ENCODE results near the gene ETFRF1. TPM values are rescaled to one million over a fixed set of nuclear protein-coding genes. Genes with fewer than 3 reads are reported as not detected.

Gene ETFRF1
- total RNA-seq, 1 experiment from 2014 or later: 5.9 TPM

DNA sequence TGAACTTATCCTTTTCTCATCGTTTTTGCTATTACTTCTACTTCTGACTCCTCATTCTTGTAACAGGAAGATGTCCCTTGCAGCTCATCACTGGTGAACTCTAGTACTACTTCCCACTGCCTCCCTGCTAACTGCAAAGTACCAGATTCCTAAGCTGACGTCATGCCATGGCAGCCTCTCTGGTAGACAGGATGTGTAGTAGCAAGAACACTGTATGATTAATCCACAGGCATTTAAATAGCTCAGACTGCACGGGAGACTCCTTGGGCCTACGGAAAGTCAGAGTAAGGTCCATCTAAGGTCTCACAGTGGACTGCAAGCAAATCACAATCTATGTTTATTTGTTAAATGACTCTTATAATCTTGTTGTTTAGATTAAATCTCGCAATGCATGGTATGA is 43.6 kb upstream of the ETFRF1 start:
- no peaks in the 10 kb centered on the region for H3K9me3 Mint-ChIP-seq
- H3K27ac Mint-ChIP-seq: peak overlapping the region; percentile 5
- CTCF ChIA-PET: interaction anchor here (0.9 kb wide), 1 partner anchor 16 kb away, joined by 3 read pairs; no protein-coding TSS in a partner anchor
- no peak for DNase-seq (ENCODE audit: low spot score)
- TF ChIP-seq ZMAT4 (CRISPR knock-in tag; IDR thresholded peaks at IDR 0.05): no peak
- no peak for TF ChIP-seq IRF2 (CRISPR knock-in tag; IDR thresholded peaks at IDR 0.05; ENCODE audit: borderline replicate concordance, low read depth)
- TF ChIP-seq CBFB (CRISPR knock-in tag; IDR thresholded peaks at IDR 0.05; ENCODE audit: low read depth): no peak
- TF ChIP-seq TP53 (CRISPR knock-in tag; IDR thresholded peaks at IDR 0.05): no peak
- TF ChIP-seq, protein P1, sequence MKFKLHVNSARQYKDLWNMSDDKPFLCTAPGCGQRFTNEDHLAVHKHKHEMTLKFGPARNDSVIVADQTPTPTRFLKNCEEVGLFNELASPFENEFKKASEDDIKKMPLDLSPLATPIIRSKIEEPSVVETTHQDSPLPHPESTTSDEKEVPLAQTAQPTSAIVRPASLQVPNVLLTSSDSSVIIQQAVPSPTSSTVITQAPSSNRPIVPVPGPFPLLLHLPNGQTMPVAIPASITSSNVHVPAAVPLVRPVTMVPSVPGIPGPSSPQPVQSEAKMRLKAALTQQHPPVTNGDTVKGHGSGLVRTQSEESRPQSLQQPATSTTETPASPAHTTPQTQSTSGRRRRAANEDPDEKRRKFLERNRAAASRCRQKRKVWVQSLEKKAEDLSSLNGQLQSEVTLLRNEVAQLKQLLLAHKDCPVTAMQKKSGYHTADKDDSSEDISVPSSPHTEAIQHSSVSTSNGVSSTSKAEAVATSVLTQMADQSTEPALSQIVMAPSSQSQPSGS (CRISPR knock-in tag; IDR thresholded peaks at IDR 0.05; ENCODE audit: borderline replicate concordance, low read depth): no peak
- TF ChIP-seq, protein P2, sequence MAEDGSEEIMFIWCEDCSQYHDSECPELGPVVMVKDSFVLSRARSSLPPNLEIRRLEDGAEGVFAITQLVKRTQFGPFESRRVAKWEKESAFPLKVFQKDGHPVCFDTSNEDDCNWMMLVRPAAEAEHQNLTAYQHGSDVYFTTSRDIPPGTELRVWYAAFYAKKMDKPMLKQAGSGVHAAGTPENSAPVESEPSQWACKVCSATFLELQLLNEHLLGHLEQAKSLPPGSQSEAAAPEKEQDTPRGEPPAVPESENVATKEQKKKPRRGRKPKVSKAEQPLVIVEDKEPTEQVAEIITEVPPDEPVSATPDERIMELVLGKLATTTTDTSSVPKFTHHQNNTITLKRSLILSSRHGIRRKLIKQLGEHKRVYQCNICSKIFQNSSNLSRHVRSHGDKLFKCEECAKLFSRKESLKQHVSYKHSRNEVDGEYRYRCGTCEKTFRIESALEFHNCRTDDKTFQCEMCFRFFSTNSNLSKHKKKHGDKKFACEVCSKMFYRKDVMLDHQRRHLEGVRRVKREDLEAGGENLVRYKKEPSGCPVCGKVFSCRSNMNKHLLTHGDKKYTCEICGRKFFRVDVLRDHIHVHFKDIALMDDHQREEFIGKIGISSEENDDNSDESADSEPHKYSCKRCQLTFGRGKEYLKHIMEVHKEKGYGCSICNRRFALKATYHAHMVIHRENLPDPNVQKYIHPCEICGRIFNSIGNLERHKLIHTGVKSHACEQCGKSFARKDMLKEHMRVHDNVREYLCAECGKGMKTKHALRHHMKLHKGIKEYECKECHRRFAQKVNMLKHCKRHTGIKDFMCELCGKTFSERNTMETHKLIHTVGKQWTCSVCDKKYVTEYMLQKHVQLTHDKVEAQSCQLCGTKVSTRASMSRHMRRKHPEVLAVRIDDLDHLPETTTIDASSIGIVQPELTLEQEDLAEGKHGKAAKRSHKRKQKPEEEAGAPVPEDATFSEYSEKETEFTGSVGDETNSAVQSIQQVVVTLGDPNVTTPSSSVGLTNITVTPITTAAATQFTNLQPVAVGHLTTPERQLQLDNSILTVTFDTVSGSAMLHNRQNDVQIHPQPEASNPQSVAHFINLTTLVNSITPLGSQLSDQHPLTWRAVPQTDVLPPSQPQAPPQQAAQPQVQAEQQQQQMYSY (CRISPR knock-in tag; IDR thresholded peaks at IDR 0.05): no peak
- TF ChIP-seq, protein P3, sequence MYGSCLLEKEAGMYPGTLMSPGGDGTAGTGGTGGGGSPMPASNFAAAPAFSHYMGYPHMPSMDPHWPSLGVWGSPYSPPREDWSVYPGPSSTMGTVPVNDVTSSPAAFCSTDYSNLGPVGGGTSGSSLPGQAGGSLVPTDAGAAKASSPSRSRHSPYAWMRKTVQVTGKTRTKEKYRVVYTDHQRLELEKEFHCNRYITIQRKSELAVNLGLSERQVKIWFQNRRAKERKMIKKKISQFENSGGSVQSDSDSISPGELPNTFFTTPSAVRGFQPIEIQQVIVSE (CRISPR knock-in tag; IDR thresholded peaks at IDR 0.05; ENCODE audit: borderline replicate concordance): no peak
- no peak for TF ChIP-seq ATF1 (CRISPR knock-in tag; IDR thresholded peaks at IDR 0.05)
- no peak for TF ChIP-seq GRHL2 (CRISPR knock-in tag; IDR thresholded peaks at IDR 0.05; ENCODE audit: insufficient replicate concordance, severe bottlenecking)
- TF ChIP-seq NFE2L1 (CRISPR knock-in tag; IDR thresholded peaks at IDR 0.05): no peak
- TF ChIP-seq, protein P4, sequence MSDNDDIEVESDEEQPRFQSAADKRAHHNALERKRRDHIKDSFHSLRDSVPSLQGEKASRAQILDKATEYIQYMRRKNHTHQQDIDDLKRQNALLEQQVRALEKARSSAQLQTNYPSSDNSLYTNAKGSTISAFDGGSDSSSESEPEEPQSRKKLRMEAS (CRISPR knock-in tag; IDR thresholded peaks at IDR 0.05): no peak
- no peak for TF ChIP-seq SMAD3 (CRISPR knock-in tag; IDR thresholded peaks at IDR 0.05; ENCODE audit: borderline replicate concordance)
- TF ChIP-seq ZNF671 (CRISPR knock-in tag; IDR thresholded peaks at IDR 0.05): no peak
- TF ChIP-seq ZNF423 (CRISPR knock-in tag; IDR thresholded peaks at IDR 0.05): no peak
- TF ChIP-seq, protein P5, sequence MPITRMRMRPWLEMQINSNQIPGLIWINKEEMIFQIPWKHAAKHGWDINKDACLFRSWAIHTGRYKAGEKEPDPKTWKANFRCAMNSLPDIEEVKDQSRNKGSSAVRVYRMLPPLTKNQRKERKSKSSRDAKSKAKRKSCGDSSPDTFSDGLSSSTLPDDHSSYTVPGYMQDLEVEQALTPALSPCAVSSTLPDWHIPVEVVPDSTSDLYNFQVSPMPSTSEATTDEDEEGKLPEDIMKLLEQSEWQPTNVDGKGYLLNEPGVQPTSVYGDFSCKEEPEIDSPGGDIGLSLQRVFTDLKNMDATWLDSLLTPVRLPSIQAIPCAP (CRISPR knock-in tag; IDR thresholded peaks at IDR 0.05): no peak
- H3K4me3 Mint-ChIP-seq: no peak overlapping the region
- H3K27me3 Mint-ChIP-seq (ENCODE audit: low read depth): no peaks in the 10 kb centered on the region
- H3K4me1 Mint-ChIP-seq: peaks cover 23% of the 10 kb centered on the region
- H3K36me3 Mint-ChIP-seq: no peaks in the 10 kb centered on the region
- ATAC-seq: peak; percentile 56
- POLR2A ChIA-PET: interaction anchor here (0.7 kb wide), 1 partner anchor 896 kb away, joined by 3 read pairs; no protein-coding TSS in a partner anchor

GRCh38 chr12:25152055-25152454 is 43.0 kb upstream of the ETFRF1 start:
- no peak for TF ChIP-seq TEAD1 (CRISPR knock-in tag; IDR thresholded peaks at IDR 0.05)
- no peak for TF ChIP-seq NR3C1 (CRISPR knock-in tag; conservative IDR thresholded peaks at IDR 0.05; ENCODE audit: low read depth)
- TF ChIP-seq, protein P4 (CRISPR knock-in tag; IDR thresholded peaks at IDR 0.05): no peak
- TF ChIP-seq ELF4 (CRISPR knock-in tag; IDR thresholded peaks at IDR 0.05; ENCODE audit: low read depth): no peak
- TF ChIP-seq, protein P6, sequence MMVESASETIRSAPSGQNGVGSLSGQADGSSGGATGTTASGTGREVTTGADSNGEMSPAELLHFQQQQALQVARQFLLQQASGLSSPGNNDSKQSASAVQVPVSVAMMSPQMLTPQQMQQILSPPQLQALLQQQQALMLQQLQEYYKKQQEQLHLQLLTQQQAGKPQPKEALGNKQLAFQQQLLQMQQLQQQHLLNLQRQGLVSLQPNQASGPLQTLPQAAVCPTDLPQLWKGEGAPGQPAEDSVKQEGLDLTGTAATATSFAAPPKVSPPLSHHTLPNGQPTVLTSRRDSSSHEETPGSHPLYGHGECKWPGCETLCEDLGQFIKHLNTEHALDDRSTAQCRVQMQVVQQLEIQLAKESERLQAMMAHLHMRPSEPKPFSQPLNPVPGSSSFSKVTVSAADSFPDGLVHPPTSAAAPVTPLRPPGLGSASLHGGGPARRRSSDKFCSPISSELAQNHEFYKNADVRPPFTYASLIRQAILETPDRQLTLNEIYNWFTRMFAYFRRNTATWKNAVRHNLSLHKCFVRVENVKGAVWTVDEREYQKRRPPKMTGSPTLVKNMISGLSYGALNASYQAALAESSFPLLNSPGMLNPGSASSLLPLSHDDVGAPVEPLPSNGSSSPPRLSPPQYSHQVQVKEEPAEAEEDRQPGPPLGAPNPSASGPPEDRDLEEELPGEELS (CRISPR knock-in tag; IDR thresholded peaks at IDR 0.05): no peak
- Mint-ChIP-seq H3K4me1 (peaks cover 23% of the 10 kb centered on the region), H3K4me3 (no peak overlapping the region), H3K27ac (no peak overlapping the region), H3K9me3 (no peaks in the 10 kb centered on the region), H3K27me3 (ENCODE audit: low read depth) (no peaks in the 10 kb centered on the region), H3K36me3 (no peaks in the 10 kb centered on the region)
- POLR2A ChIA-PET: interaction anchor here (0.7 kb wide), 1 partner anchor 895 kb away, joined by 3 read pairs; no protein-coding TSS in a partner anchor
- DNase-seq (ENCODE audit: low spot score): no peak
- ATAC-seq: peak; percentile 74
- CTCF ChIA-PET: interaction anchor here (1.0 kb wide), 1 partner anchor 16 kb away, joined by 3 read pairs; no protein-coding TSS in a partner anchor
